OCI-LY1 (cell line): Measurements from ENCODE around the gene RABGAP1.
A peak's percentile ranks its signal among the peaks of the same experiment; 100 is the strongest.

ENCODE experiments used
- H2AFZ ChIP-seq: fragments of 200-600 bp; sonication (generic), shearing (Covaris generic); 2 replicates; pipeline ENCODE4 v1.6.0; 2014; ENCODE audit warnings: antibody characterized with exemption, mild to moderate bottlenecking, low read length
- H3F3A ChIP-seq: fragments of 200-600 bp; sonication (generic), shearing (Covaris generic); 2 replicates; pipeline ENCODE4 v1.6.0; 2014; ENCODE audit warnings: mild to moderate bottlenecking, antibody characterized with exemption, low read length, moderate library complexity; ENCODE audit not compliant: insufficient read depth
- H3K27ac ChIP-seq: fragments of 200-600 bp; sonication (generic); 2 replicates; pipeline ENCODE4 v1.5.1; 2014; ENCODE audit warnings: low read length, mixed run types, mild to moderate bottlenecking, low read depth; ENCODE audit not compliant: poor library complexity, severe bottlenecking
- H3K27me3 ChIP-seq: fragments of 200-600 bp; sonication (generic); 2 replicates; pipeline ENCODE4 v1.6.0; 2014; ENCODE audit warnings: antibody characterized with exemption, mild to moderate bottlenecking, low read length, moderate library complexity; ENCODE audit not compliant: insufficient read depth
- H3K36me3 ChIP-seq: fragments of 200-600 bp; sonication (generic); 2 replicates; pipeline ENCODE4 v1.6.1; 2014; ENCODE audit warnings: mild to moderate bottlenecking, antibody characterized with exemption, low read length, moderate library complexity, mixed read lengths; ENCODE audit not compliant: insufficient read depth
- H3K4me1 ChIP-seq: fragments of 200-600 bp; sonication (generic); 2 replicates; pipeline ENCODE4 v1.5.1; 2014; ENCODE audit warnings: mild to moderate bottlenecking, low read length, moderate library complexity; ENCODE audit not compliant: insufficient read depth, severe bottlenecking
- H3K4me2 ChIP-seq: fragments of 200-600 bp; sonication (generic), shearing (Covaris generic); 2 replicates; pipeline ENCODE4 v1.6.1; 2014; ENCODE audit warnings: low read length
- H3K4me3 ChIP-seq: fragments of 200-600 bp; sonication (generic); 2 replicates; pipeline ENCODE4 v1.5.1; 2014; ENCODE audit warnings: low read length, low read depth, mild to moderate bottlenecking, mixed read lengths; ENCODE audit not compliant: poor library complexity, severe bottlenecking
- H3K79me2 ChIP-seq: fragments of 200-600 bp; shearing (Covaris generic); 2 replicates; pipeline ENCODE4 v1.6.1; 2016; ENCODE audit warnings: mixed run types, low read length, mixed read lengths; ENCODE audit not compliant: insufficient read depth
- H3K9ac ChIP-seq: fragments of 200-600 bp; sonication (generic), shearing (Covaris generic); 2 replicates; pipeline ENCODE4 v1.6.1; 2014; ENCODE audit warnings: mild to moderate bottlenecking, low read length, mixed read lengths
- H3K9me2 ChIP-seq: fragments of 200-600 bp; sonication (generic), shearing (Covaris generic); 2 replicates; pipeline ENCODE4 v1.6.1; 2014; ENCODE audit warnings: low read depth, mild to moderate bottlenecking, low read length, mixed read lengths
- H3K9me3 ChIP-seq: fragments of 200-600 bp; shearing (Covaris generic); 2 replicates; pipeline ENCODE4 v1.6.1; 2014; ENCODE audit warnings: low read length, mixed read lengths
- H4K20me1 ChIP-seq: fragments of 200-600 bp; sonication (generic), shearing (Covaris generic); 2 replicates; pipeline ENCODE4 v1.6.0; 2016; ENCODE audit warnings: mild to moderate bottlenecking, low read length; ENCODE audit not compliant: insufficient read depth
- CTCF ChIP-seq: fragments of 200-600 bp; sonication (generic), shearing (Covaris generic); IDR thresholded peaks from 2 replicates; pipeline ENCODE4 v1.5.1; 2017; ENCODE audit warnings: mild to moderate bottlenecking, antibody characterized with exemption, low read length, moderate library complexity, mixed read lengths
- EZH2 ChIP-seq: fragments of 200-600 bp; sonication (generic), shearing (Covaris generic); IDR thresholded peaks from 2 replicates; pipeline ENCODE4 v1.8.0; 2017; ENCODE audit warnings: borderline replicate concordance, mixed run types, mild to moderate bottlenecking, antibody characterized with exemption, low read length, moderate library complexity, mixed read lengths

The RABGAP1 gene

GRCh38 chr9:122930541-122931225, 10.1 kb upstream of the RABGAP1 start:
- Histone ChIP-seq H3K4me1 (peaks cover 26% of the 10 kb centered on the region), H2AFZ (no peak overlapping the region), H3K4me2 (peak overlapping the region; percentile 84), H4K20me1 (no peaks in the 10 kb centered on the region), H3F3A (no peaks in the 10 kb centered on the region), H3K36me3 (no peaks in the 10 kb centered on the region), H3K4me3 (peak overlapping the region; percentile 83), H3K27me3 (no peaks in the 10 kb centered on the region), H3K27ac (peak overlapping the region; percentile 71), H3K79me2 (peaks cover 31% of the 10 kb centered on the region), H3K9me2 (no peaks in the 10 kb centered on the region), H3K9ac (peak overlapping the region; percentile 82), H3K9me3 (no peaks in the 10 kb centered on the region)
- peak; percentile 18; the same call in 1 of the 2 replicates for TF ChIP-seq CTCF
- no peak for TF ChIP-seq EZH2

GRCh38 chr9:122931226-122932121, 9.3 kb upstream of the RABGAP1 start, which contains the start of gene ZBTB26:
Gene ZBTB26 (minus strand): TSS chr9:122931512. CDS start chr9:122919934, 11,578 bp downstream.
- peak within 1 kb of the TSS; percentile 71 for H3K27ac ChIP-seq

GRCh38 chr9:122936464-122936863, 4.4 kb upstream of the RABGAP1 start:
- Histone ChIP-seq H3F3A (no peaks in the 10 kb centered on the region; the same call in 1 of the 2 replicates), H3K9ac (no peak overlapping the region), H3K4me3 (no peak overlapping the region), H3K36me3 (peaks cover 22% of the 10 kb centered on the region), H3K4me1 (peaks cover 19% of the 10 kb centered on the region), H3K4me2 (no peak overlapping the region), H3K79me2 (peaks cover 20% of the 10 kb centered on the region), H3K9me3 (no peaks in the 10 kb centered on the region), H3K27me3 (no peaks in the 10 kb centered on the region), H2AFZ (no peak overlapping the region), H3K27ac (no peak overlapping the region), H3K9me2 (no peaks in the 10 kb centered on the region), H4K20me1 (no peaks in the 10 kb centered on the region)
- TF ChIP-seq CTCF (no peak), EZH2 (no peak)

More at GRCh38 chr9:122931226-122932121, 9.3 kb upstream of the RABGAP1 start, which contains the start of gene ZBTB26:
- H3K36me3 ChIP-seq, result peaks cover 5% of the 10 kb centered on the region; the same call in 1 of the 2 replicates
- peak within 1 kb of the TSS; percentile 84 for H3K4me2 ChIP-seq
- no peaks in the 10 kb centered on the region for H3K27me3 ChIP-seq
- peaks cover 31% of the 10 kb centered on the region for H3K79me2 ChIP-seq
- H3F3A ChIP-seq, result no peaks in the 10 kb centered on the region
- TF ChIP-seq EZH2 (no peak), CTCF (no peak)
- no peak within 1 kb of the TSS for H2AFZ ChIP-seq
- H3K9me3 ChIP-seq, result no peaks in the 10 kb centered on the region
- peak within 1 kb of the TSS; percentile 82 for H3K9ac ChIP-seq
- peaks cover 26% of the 10 kb centered on the region for H3K4me1 ChIP-seq
- no peaks in the 10 kb centered on the region for H3K9me2 ChIP-seq
- no peaks in the 10 kb centered on the region for H4K20me1 ChIP-seq
- peak within 1 kb of the TSS; percentile 83 for H3K4me3 ChIP-seq
